ENCODE measurements around the gene ANKRD12.
A peak's percentile ranks its signal among the peaks of the same experiment; 100 is the strongest.
"Not testable (repeated sequence)": the region's sequence is repeated elsewhere in the genome, so short reads cannot be mapped to it uniquely, and the experiment has no call there.

Gene ANKRD12

GRCh38 chr18:9136315-9137155 is at the start of gene ANKRD12:
ANKRD12 (plus strand) TSS chr18:9136781; CDS start chr18:9182433, 45,652 bp downstream.
- peak; percentile 98 for DNase-seq

DNA sequence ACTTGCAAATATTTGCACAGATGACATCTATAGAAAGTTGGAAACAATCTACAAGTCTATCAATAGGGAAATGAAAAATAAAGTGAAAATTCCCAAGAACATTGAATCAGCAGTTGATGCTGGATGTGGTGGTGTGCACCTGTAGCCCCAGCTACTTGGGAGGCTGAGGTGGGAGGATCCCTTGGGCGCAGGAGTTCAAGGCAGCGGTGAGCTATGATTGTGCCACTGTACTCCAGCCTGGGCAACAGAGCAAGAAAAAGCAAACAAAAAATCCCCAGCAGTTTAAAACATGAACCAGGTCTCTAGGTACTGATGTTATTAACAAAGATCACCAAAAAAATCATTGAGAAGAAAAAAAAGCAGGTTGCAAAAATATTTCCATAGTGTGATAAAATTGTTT is 49.4 kb upstream of the ANKRD12 start:
- DNase-seq, result no peak

DNA sequence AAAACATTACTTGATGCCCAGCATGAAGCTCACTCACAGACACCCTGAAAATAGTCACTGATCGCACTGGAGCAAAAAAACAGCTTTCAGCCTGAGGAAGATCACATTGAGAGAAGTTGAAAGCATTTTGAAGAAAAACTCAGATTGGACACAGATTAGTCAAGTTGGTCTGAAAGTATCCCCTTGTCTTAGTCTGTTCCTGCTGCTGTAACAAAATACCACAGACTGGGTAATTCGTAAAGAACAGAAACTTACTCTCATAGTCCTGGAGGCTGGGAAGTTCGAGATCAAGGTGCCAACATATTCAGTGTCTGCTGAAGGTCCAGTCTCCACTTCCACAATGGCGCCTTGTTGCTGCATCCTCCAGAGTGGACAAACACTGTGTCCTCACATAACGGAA is 48.3 kb upstream of the ANKRD12 start:
- DNase-seq, result no peak

- not testable (repeated sequence) for DNase-seq
Observed at GRCh38 chr18:9088727-9089126, 47.9 kb upstream of the ANKRD12 start.

DNA sequence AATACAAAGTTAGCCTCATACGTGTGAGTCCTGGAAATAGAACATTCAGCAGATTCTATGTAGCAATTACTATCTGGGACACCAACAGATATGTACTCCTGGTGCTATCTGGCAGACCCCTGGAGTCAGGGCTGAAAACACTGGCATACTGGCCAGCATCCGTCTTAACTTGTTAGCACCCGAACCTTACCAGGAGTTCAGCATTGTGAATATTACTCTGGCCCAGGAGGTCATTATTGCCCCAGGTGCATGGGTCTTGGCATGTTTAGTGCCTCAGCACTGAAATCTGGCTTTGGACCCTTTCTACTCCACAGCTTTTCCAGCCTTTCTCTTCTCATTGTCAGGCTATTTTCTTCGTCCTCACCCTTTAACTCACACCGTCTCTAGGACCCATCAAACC is 46.0 kb upstream of the ANKRD12 start:
- no peak for DNase-seq

GRCh38 chr18:9091066-9091476 is 45.5 kb upstream of the ANKRD12 start:
- peak; percentile 48 for DNase-seq

- no peak for DNase-seq
Observed at GRCh38 chr18:9092665-9093064, 43.9 kb upstream of the ANKRD12 start.

DNA sequence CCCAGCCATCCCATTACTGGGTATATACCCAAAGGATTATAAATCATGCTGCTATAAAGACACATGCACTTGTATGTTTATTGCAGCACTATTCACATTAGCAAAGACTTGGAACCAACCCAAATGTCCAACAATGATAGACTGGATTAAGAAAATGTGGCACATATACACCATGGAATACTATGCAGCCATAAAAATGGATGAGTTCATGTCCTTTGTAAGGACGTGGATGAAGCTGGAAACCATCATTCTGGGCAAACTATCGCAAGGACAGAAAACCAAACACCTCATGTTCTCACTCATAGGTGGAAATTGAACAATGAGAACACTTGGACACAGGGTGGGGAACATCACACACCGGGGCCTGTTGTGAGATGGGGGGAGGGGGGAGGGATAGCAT is 43.5 kb upstream of the ANKRD12 start:
- DNase-seq, result not testable (repeated sequence)

GRCh38 chr18:9094307-9095226 is 42.0 kb upstream of the ANKRD12 start:
- peak; percentile 44 for DNase-seq

DNA sequence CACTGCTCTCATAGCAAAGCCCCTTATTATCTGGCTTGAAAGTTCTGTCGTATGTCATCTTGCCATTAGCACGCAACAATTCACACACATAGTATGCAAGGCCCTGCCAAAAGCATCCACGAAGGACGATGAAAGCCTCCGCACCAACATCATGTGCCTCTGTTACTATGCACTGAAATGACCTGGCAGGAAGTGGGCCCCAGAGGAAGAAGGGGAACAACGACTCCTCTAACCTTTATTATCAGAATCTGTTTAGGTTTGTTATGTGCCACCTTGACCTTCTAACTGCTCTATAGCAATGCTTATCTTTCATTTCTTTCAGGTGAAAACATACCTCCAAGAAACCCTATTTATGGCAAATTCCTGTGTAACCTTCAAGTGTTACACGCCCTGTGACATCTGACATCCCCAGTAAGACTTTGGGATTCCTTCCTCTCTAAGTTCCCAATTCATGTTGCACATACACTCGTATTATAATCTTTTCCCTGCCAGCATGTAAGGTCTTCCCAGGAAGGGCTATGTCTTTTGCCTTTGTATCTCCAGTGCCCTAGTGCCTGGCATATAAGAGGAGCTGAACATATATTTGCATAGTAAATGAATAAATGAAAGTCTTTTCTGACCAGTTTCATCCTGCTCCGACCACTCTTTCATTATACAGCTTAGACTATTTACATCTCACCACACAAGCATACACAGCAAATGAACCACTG is 41.1 kb upstream of the ANKRD12 start:
- peak; percentile 34 for DNase-seq

DNA sequence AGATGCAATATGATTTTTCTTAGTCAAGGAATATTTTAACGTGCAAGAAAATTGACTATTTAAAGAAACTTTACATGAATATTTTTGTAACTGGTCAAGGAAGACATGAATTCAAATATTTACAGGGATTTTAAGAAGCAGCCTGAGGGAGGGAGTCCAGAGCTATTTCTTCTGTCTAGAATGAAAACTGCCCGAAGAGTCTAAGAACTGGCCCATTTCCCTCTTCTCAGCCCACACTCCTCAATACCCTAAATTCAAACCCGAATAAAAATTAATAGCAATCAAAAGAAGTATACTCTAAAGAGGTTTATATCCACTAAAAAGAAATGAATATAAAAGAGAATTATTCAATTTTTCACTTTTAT is 40.6 kb upstream of the ANKRD12 start:
- DNase-seq, result no peak

DNA sequence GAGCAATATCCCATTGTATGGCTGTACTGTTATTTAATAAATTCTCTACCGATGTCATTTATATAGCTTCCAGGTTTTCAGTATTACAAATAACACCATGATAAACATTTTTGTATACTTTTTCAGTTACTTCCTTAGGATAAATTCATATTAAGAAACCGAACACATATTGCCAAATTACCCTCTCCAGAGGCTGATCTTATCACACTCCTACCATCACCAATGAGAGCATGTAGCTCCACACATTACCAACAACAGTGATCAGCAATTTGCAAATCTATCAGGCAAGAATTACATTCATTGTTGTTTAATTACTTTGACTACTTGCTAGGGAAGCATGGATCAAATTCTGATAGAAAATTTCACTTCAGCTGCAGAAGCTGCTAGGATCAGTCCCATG is 39.9 kb upstream of the ANKRD12 start:
- no peak for DNase-seq

GRCh38 chr18:9097349-9097748 is 39.2 kb upstream of the ANKRD12 start:
- no peak for DNase-seq

GRCh38 chr18:9100796-9101195 is 35.8 kb upstream of the ANKRD12 start:
- no peak for DNase-seq

- no peak for DNase-seq
Observed at GRCh38 chr18:9101730-9102507, 34.7 kb upstream of the ANKRD12 start.

GRCh38 chr18:9102508-9103375 is 33.8 kb upstream of the ANKRD12 start, which contains the start of gene NDUFV2:
NDUFV2 (plus strand) TSS chr18:9102699; CDS start chr18:9102744, 45 bp downstream.
- DNase-seq, result peak; percentile 98

GRCh38 chr18:9103376-9103873 is 33.2 kb upstream of the ANKRD12 start:
- DNase-seq, result no peak

DNA sequence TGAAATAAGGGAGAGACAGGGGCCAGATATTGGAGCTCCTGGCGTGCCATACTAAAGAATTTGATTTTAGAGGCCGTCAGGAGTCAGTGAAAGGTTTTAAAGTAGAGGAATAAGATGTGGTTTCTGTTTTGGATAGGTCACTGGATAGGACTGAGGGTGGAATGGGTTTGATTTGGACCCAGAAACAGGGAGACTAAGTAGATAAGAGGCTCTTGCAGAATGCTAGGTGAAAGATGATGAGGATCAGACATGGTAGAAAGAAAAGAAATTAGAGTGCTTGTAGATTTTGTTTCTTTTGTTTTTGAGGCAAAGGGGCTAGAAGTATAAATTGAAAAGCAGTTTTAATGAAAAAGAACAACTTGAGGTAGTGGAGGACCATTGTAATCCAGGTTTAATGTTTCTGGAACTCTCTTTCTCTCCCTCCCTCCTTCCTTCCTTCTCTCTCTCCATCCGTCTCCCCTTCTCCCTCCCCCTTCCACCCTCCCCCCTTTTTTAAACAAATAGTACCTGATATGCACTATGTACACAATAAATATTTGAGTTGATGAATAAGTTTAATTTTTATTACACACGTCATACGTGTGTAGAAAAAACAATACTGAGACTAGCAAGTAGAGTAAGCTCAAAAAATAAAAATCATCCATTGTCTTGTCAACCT is 32.2 kb upstream of the ANKRD12 start:
- DNase-seq, result no peak

- no peak for DNase-seq
Observed at GRCh38 chr18:9105420-9105819, 31.2 kb upstream of the ANKRD12 start.

DNA sequence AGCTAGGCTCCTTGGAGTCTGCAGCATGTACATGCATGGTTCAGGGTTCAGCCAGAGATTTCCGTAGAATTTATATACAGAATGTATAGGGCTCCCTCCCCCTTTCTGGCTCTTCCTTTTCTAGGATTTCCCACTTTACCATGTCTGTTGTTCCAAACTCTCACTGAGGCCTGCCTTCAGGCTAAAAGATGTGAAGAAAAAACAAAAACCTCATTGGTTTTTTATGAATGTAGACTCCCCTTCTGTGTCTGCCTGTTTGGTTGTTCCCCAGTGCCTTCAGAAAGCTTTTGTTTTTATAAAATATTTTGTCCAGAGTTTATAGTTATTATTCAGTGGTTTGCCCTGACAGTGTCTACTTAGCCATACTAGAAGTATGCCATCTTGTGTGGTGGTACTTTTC is 30.5 kb upstream of the ANKRD12 start:
- DNase-seq, result no peak

Data from activated CD4-positive, alpha-beta T cell treated with anti-CD3 and anti-CD28 coated beads, Interleukin-2, amount 50 U/mL, for 1 hour (primary cell).